ENCODE results near the gene ALG14. TPM values are rescaled to one million over a fixed set of nuclear protein-coding genes. Genes with fewer than 3 reads are reported as not detected.

Gene ALG14
- total and polyA plus RNA-seq, 2 donors (not counting 3 experiments of a cell fraction or from before 2014, with no cell fraction given) = 2.6 to 8.6 TPM

- Histone ChIP-seq H3K27me3 (ENCODE audit: control insufficient read depth in 2 of 2, insufficient read depth in 2 of 2, low read length in 2 of 2) (no peaks in the 10 kb centered on the region), H3K27ac (ENCODE audit: insufficient read depth, low read depth, low read length) (peak overlapping the region; percentile 77), H3K36me3 (ENCODE audit: control insufficient read depth in 2 of 2, extremely low read depth in 1 of 2, insufficient read depth in 2 of 2, low read length in 2 of 2) (no peaks in the 10 kb centered on the region), H3K9me1 (replicated peaks; ENCODE audit: control insufficient read depth, extremely low read depth, insufficient read depth, low read length) (no peaks in the 10 kb centered on the region), H2AFZ (ENCODE audit: low read depth, low read length) (peak overlapping the region; percentile 86), H3K79me2 (ENCODE audit: control insufficient read depth, insufficient read depth, low read length) (peaks cover 39% of the 10 kb centered on the region), H3K4me3 (replicated peaks in 1 of 3; ENCODE audit: insufficient read depth in 1 of 3, low read depth in 1 of 3, low read length in 3 of 3) (peak overlapping the region; percentile 22 to 75 (median 56)), H3K9me3 (replicated peaks; ENCODE audit: control insufficient read depth, insufficient read depth, low read length) (no peaks in the 10 kb centered on the region), H3K9ac (replicated peaks; ENCODE audit: extremely low read depth, insufficient read depth, low read length) (peak overlapping the region; percentile 76), H3K4me1 (ENCODE audit: control insufficient read depth, extremely low read depth, insufficient read depth, low read length) (peaks cover 48% of the 10 kb centered on the region), H3K4me2 (ENCODE audit: insufficient read depth, low read length) (peak overlapping the region; percentile 42), H4K20me1 (replicated peaks; ENCODE audit: control insufficient read depth, extremely low read depth, insufficient read depth, low read length) (peaks cover 4% of the 10 kb centered on the region)
- TF ChIP-seq POLR2AphosphoS5 (IDR thresholded peaks at IDR 0.05; ENCODE audit: insufficient read depth, low read depth, low read length) = no peak
- TF ChIP-seq, protein P1, sequence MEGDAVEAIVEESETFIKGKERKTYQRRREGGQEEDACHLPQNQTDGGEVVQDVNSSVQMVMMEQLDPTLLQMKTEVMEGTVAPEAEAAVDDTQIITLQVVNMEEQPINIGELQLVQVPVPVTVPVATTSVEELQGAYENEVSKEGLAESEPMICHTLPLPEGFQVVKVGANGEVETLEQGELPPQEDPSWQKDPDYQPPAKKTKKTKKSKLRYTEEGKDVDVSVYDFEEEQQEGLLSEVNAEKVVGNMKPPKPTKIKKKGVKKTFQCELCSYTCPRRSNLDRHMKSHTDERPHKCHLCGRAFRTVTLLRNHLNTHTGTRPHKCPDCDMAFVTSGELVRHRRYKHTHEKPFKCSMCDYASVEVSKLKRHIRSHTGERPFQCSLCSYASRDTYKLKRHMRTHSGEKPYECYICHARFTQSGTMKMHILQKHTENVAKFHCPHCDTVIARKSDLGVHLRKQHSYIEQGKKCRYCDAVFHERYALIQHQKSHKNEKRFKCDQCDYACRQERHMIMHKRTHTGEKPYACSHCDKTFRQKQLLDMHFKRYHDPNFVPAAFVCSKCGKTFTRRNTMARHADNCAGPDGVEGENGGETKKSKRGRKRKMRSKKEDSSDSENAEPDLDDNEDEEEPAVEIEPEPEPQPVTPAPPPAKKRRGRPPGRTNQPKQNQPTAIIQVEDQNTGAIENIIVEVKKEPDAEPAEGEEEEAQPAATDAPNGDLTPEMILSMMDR (IDR thresholded peaks at IDR 0.05; ENCODE audit: extremely low read depth in 1 of 2, insufficient read depth in 1 of 2, low read depth in 1 of 2, low read length in 2 of 2) = no peak
- TF ChIP-seq FOS (IDR thresholded peaks at IDR 0.05; ENCODE audit: borderline replicate concordance, insufficient read depth, low read length) = no peak
- TF ChIP-seq GATA2 (IDR thresholded peaks at IDR 0.05; ENCODE audit: insufficient read depth, insufficient read length, low read depth, low read length) = no peak
- no peak for TF ChIP-seq JUN (IDR thresholded peaks at IDR 0.05; ENCODE audit: borderline replicate concordance, insufficient read depth, insufficient read length, low read depth)
- no peak for TF ChIP-seq MYC (IDR thresholded peaks at IDR 0.05; ENCODE audit: low read depth, low read length)
- no peak for TF ChIP-seq EZH2 (IDR thresholded peaks at IDR 0.05; ENCODE audit: borderline replicate concordance, low read depth, low read length, severe bottlenecking)
- peak; percentile 8 for TF ChIP-seq POLR2A (IDR thresholded peaks at IDR 0.05; ENCODE audit: low read depth, low read length)
- TSS peak; percentile 29 for BruUV-seq (replicated peaks)
- ChIA-PET POLR2A (interaction anchor here (1.0 kb wide), 3 partner anchors 73 to 114 kb away, joined by 3 to 6 read pairs (median 3); no protein-coding TSS in a partner anchor), CTCF (interaction anchor here (1.0 to 2.9 kb wide), 7 partner anchors 10 to 116 kb away, joined by 3 to 42 read pairs (median 16); no protein-coding TSS in a partner anchor)
- DNase-seq (ENCODE audit: low read depth, low spot score) (no peak), FAIRE-seq (no peak)
- dilution Hi-C loops (cut with MboI; ENCODE audit: extremely low pct_ligation_motif_present, low sequenced_read_pairs) (no loop called here), intact Hi-C loops (cut with micrococcal nuclease) (loop anchor here (1.0 to 5.0 kb wide), 6 partner anchors 8 to 120 kb away; no protein-coding TSS in a partner anchor)
These were observed 145.2 kb downstream of the ALG14 start for GRCh38 chr1:94927405-94928175.

Measured in endothelial cell of umbilical vein (primary cell).